Cardiac muscle cell (in vitro differentiated cells and primary cell): ENCODE results near the gene ACSM4. TPM values are rescaled to one million over a fixed set of nuclear protein-coding genes. Genes with fewer than 3 reads are reported as not detected.

Experiments used
- DNase-seq, 2 donors: peaks; one replicate each; pipeline versions ENCODE4 v3.0.0 to v3.0.0-alpha.2; 2010 to 2017; ENCODE audit warnings: low read depth in 1 of 2, low spot score in 1 of 2
- H3K27ac ChIP-seq: fragments of 200-600 bp; sonication (generic); 2 replicates; pipeline ENCODE4 v1.5.1; 2016
- H3K27me3 ChIP-seq: fragments of 200-600 bp; sonication (generic); 2 replicates; pipeline ENCODE4 v1.6.0; 2016; ENCODE audit warnings: control low read depth
- H3K36me3 ChIP-seq: fragments of 200-600 bp; sonication (generic); 2 replicates; pipeline ENCODE4 v1.5.1; 2016; ENCODE audit warnings: control low read depth
- H3K4me1 ChIP-seq: fragments of 200-600 bp; sonication (generic); 2 replicates; pipeline ENCODE4 v1.8.1; 2017; ENCODE audit warnings: low read depth, mild to moderate bottlenecking, mixed run types
- H3K4me3 ChIP-seq: fragments of 200-600 bp; sonication (generic); 2 replicates; pipeline ENCODE4 v1.5.1; 2016; ENCODE audit warnings: mild to moderate bottlenecking
- H3K9me3 ChIP-seq: fragments of 200-600 bp; sonication (generic); 2 replicates; pipeline ENCODE4 v1.5.1; 2017; ENCODE audit warnings: low read depth, mild to moderate bottlenecking, control low read depth
- polyA plus RNA-seq: library from polyadenylated mRNA; unstranded; fragments of >200 nt; fragmentation: Nextera tagmentation; extraction: Ambion mirVana; gene quantifications from 2 replicates; pipeline ENCODE4 v1.2.1, GENCODE V29; 2016
- total RNA-seq: library from RNA; depleted of rRNA; stranded (reverse); fragments of >200 nt; gene quantifications from 2 replicates; pipeline ENCODE4 v1.2.3, GENCODE V29; 2016
- TF ChIP-seq, protein P1 (sequence below): IDR thresholded peaks from 2 replicates; pipeline ENCODE4 v1.5.1; 2012; ENCODE audit warnings: low read depth, mild to moderate bottlenecking, low read length

Gene ACSM4
- total and polyA plus RNA-seq, 2 experiments from 2014 or later: not detected

- Histone ChIP-seq H3K4me3 (no peak overlapping the region), H3K4me1 (no peaks in the 10 kb centered on the region)
These were observed 48.8 kb downstream of the ACSM4 start for GRCh38 chr12:7352661-7353060.

GRCh38 chr12:7354529-7354928 is 50.7 kb downstream of the ACSM4 start:
- Histone ChIP-seq H3K27me3 (no peaks in the 10 kb centered on the region), H3K4me1 (no peaks in the 10 kb centered on the region), H3K4me3 (no peak overlapping the region), H3K36me3 (no peaks in the 10 kb centered on the region), H3K27ac (no peak overlapping the region), H3K9me3 (no peaks in the 10 kb centered on the region)
- TF ChIP-seq, protein P1, sequence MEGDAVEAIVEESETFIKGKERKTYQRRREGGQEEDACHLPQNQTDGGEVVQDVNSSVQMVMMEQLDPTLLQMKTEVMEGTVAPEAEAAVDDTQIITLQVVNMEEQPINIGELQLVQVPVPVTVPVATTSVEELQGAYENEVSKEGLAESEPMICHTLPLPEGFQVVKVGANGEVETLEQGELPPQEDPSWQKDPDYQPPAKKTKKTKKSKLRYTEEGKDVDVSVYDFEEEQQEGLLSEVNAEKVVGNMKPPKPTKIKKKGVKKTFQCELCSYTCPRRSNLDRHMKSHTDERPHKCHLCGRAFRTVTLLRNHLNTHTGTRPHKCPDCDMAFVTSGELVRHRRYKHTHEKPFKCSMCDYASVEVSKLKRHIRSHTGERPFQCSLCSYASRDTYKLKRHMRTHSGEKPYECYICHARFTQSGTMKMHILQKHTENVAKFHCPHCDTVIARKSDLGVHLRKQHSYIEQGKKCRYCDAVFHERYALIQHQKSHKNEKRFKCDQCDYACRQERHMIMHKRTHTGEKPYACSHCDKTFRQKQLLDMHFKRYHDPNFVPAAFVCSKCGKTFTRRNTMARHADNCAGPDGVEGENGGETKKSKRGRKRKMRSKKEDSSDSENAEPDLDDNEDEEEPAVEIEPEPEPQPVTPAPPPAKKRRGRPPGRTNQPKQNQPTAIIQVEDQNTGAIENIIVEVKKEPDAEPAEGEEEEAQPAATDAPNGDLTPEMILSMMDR: no peak
- no peak for DNase-seq

More at GRCh38 chr12:7352661-7353060, 48.8 kb downstream of the ACSM4 start:
- H3K27me3 ChIP-seq: no peaks in the 10 kb centered on the region
- no peaks in the 10 kb centered on the region for H3K36me3 ChIP-seq
- H3K9me3 ChIP-seq: no peaks in the 10 kb centered on the region
- no peak for DNase-seq
- H3K27ac ChIP-seq: no peak overlapping the region
- TF ChIP-seq, protein P1: no peak

DNA sequence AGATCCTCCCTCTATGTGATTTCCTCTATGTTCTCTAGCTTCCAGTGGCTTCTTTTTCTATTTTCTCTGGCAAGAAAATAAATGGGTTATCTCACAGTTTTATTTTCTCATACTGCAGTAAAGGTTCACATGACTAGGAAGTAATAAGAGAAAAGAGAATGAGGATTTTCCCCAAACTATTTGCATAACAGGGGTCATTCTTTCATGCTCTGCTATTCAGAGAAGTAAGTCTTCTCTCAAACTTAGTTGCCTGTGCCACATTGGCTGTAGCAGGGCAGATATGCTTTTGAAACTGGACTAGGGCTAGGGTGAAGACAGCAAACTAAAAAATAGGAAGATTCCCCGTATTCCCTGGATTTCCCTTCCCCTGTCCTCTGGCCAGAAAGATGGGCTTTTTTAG is 57.4 kb downstream of the ACSM4 start:
- H3K9me3 ChIP-seq: no peaks in the 10 kb centered on the region
- no peaks in the 10 kb centered on the region for H3K27me3 ChIP-seq
- no peak for DNase-seq
- H3K36me3 ChIP-seq: no peaks in the 10 kb centered on the region
- no peak overlapping the region for H3K27ac ChIP-seq
- H3K4me3 ChIP-seq: no peak overlapping the region
- H3K4me1 ChIP-seq: no peaks in the 10 kb centered on the region
- TF ChIP-seq, protein P1: no peak

DNA sequence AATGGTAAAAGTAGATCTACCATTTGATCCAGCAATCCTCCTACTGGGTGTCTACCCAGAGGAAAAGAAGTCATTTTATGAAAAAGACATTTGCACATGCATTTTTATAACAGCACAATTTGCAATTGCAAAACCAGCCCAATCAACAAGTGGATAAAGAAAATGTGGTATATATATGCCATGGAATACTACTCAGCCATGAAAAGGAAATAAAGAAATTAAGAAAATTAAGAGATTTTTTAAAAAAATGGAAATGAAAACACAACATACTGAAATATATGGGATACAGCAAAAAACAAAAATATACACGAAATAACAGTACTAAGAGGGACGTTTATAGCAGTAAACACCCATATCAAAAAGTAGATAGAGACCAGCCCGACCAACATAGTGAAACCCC is 58.9 kb downstream of the ACSM4 start:
- TF ChIP-seq, protein P1: no peak
- DNase-seq: no peak
- Histone ChIP-seq H3K27ac (no peak overlapping the region), H3K27me3 (no peaks in the 10 kb centered on the region), H3K9me3 (no peaks in the 10 kb centered on the region), H3K36me3 (no peaks in the 10 kb centered on the region), H3K4me1 (no peaks in the 10 kb centered on the region), H3K4me3 (no peak overlapping the region)

- H3K36me3 ChIP-seq: no peaks in the 10 kb centered on the region
- TF ChIP-seq, protein P1: no peak
- no peaks in the 10 kb centered on the region for H3K4me1 ChIP-seq
- DNase-seq: peak in 1 of 2 donors; percentile 19
- no peaks in the 10 kb centered on the region for H3K27me3 ChIP-seq
- no peaks in the 10 kb centered on the region for H3K9me3 ChIP-seq
- no peak overlapping the region for H3K4me3 ChIP-seq
- H3K27ac ChIP-seq: no peak overlapping the region
These were observed 65.4 kb downstream of the ACSM4 start for GRCh38 chr12:7369274-7369729.

GRCh38 chr12:7373226-7373625 is 69.4 kb downstream of the ACSM4 start:
- no peaks in the 10 kb centered on the region for H3K9me3 ChIP-seq
- DNase-seq: peak in 1 of 2 donors; percentile 3
- TF ChIP-seq, protein P1: no peak
- no peaks in the 10 kb centered on the region for H3K36me3 ChIP-seq
- H3K27me3 ChIP-seq: no peaks in the 10 kb centered on the region
- H3K4me1 ChIP-seq: no peaks in the 10 kb centered on the region
- H3K4me3 ChIP-seq: no peak overlapping the region
- no peak overlapping the region for H3K27ac ChIP-seq
